GM19372 (cell line): Measurements from ENCODE around the gene ACOT11.

Source experiments
- ATAC-seq: cut with Tn5 transposase; IDR thresholded peaks from one replicate; pipeline ENCODE4 v1.9.1; 2021; ENCODE audit warnings: mild to moderate bottlenecking, low read depth, moderate library complexity; ENCODE audit not compliant: unreplicated experiment

ACOT11 gene

DNA sequence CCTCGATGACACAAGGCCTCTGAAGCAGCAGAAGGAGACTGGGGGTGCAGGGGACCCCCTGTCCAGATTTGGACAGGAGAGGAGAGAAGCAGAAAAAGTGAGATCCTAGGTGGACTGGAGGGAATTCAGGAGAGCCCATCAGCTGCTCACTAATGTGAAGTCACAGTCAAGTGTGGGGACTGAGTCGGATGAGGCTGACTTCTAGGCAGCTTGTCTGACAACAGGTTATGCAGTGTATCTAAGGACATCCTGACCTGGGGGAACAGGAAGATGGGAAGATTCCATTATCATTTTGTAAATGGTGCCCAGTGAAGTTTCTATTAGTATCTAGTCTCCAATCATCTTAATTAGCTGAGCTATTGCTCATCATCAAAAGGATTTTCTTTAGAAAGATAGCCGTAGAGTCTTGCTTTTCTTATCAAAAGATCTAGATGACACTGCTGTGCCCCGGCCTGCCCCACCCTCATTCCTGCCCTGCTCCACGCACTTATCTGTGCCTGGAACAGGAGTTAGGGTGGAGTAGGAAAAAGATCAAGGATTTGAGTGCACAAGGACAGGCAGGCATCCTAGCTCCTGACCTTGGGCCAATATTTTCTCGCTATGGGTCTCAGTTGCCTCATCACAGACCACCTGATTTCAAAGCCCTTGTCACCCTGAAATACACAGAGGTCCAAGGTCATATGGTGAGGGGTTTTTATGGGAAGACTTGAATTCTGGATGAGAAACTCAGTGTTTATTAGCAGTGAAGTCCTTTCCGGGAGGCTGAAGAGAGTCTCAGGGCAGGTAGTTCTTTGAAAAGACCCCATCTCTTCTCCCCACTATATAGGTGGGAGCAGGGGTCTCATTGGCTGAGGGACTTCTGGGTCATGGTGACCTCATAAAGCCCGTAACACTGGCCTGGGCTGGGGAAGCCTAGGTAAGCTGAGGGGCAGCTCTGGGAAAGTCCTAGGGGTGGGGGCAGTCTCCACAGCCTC, 93.1 kb downstream of the ACOT11 start, which contains the start of gene MROH7:
Gene MROH7 (plus strand): TSS at position 924 of the 974 bp plus-strand sequence. CDS start 11,141 bp downstream, outside the sequence.
- no peak for ATAC-seq

DNA sequence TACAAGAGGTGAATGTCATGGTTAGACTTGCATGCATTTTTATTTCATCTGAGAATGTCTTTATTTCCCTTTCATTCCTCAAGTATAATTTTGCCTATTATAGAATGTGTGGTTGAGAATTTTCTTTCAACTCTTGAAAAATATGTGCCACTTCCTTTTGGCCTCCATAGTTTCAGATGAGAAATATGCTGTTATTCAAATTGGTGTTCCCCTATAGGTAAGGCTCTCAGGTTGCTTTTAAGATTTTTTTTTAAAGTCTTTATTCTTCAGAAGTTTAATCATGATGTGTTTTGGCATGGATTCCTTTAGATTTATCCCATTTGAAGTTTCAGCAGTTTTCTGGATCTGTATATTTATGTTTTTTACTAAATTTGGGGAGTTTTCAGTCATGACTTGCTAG, 95.7 kb downstream of the ACOT11 start:
- no peak for ATAC-seq

DNA sequence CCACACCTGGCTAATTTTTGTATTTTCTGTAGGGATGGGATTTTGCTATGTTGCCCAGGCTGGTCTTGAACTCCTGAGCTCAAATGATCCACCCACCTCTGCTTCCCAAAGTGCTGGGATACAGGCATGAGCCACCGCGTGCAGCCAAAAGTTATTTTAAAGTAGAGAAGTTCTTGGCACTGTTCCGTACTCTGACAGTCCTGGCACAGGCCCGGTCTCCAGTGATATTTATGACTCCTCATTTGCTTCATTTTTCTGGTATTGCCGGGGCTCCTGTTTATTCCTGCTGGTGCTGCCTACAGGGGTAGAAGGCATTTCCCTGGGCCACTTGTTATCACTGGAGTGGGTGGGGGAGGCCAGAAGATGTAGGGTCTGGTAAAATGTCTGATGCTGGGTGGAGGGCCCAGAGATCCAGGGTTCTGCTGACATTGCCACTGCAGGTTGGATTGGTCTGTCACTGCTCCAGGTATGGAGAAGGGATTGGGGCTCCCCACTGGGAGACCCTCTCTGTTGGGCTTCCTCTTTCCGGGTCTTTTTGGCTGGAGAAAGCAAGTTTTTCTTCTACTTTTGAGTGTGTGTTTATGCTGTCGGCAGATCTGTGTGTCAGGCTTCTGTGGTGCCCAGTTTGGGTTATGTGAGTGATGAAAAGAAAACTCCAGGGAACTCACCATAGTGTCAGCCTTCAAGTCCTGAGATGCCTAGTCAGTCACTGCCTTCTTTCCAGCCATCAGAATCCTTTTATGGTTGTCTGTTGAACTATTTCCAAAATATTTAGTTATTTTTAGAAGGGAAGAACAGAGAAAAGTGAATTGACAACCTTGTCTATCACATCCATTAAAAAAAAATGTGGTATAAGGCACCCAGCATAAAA, 98.0 kb downstream of the ACOT11 start:
- ATAC-seq: no peak

DNA sequence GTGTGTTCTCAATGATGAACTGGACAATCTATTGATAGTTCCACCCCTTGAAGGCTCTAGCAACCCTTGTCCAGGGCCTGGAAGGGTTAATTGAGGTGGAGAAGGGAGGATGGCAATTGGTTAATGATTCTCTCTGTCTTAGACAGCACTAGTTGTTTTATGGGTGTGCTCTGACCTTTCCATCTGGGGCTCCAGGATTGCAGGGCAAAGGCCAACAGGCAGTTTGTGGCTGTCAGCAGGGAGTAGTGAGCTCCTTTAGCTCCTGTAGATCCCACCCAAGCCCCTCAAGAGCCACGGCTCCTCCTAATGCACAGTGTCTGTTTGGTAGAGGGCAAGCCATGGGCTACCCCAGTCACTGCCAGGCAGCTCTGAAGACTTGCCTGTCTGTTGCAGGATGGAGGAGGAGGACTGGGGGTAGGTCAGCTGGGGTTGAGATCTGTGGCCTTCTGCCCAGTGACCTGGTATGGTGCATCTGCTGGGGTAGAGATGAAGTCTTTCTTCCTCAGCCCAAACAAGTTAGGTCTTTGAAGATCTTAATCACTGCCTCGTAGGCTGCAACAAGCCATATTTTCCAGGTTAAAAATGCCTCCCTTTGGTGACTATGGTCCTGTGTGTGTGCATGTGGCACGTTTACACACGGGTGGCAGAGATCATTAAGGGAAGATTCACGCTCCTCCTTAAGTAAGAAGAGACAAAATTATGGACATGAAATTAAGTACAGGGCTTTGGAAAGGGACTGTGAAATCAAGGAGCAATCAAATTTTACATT, 101.3 kb downstream of the ACOT11 start:
- ATAC-seq: no peak

DNA sequence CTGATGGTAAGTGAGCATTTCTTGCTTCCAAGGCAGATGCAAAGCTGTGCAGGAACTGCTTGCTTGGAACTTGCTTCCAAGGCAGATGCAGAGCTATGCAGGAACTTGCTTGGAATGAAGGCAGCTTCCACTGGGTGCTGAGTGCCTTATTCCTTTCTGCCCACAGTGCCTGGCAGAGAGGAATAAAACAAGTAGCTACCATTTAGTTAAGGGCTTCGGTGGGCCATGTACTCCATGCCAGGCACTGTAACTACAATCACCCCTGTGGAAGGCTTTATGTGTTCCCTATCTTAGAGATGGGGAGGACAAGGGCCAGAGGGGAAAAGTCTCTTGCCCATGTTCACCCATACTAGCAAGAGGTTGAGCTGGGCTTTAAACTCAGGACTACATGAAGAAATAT, 101.9 kb downstream of the ACOT11 start:
- ATAC-seq: no peak

DNA sequence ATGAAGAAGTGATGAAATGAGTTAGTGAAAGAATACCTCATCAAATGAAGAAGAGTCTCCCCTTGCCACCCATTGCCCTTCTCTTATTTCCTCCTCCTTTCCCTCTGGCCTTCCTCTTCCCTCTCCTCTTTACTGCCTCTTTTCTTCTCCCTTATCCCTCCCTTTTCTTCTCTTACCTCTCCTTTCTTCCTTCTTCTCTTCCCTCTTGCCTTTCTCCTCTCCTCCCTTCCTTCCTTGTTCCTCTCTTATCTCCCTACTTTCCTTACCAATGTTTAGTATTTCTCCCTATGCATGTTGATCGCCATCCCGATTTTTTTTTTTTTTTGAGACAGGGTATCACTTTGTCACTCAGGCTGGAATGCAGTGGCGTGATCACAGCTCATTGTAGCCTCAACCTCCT, 102.4 kb downstream of the ACOT11 start:
- no peak for ATAC-seq

DNA sequence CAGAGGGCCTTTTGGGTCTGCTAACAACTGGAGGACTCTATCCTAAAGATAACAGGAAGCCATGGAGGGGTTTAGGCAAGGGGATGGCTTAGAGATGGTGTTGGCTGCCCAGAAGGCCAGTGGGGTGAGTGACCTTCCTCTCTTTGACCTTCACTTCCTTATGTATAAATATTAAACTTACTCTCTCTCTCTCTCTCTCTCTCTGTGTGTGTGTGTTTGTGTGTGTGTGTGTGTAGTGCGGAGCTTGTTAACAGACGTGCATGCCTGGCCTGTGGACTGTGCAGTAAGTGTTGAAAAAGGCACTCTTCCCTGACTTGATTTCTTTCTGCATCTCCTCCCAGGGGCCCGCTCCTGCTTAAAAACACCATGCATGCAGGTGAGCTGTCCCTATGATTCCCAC, 103.6 kb downstream of the ACOT11 start:
- ATAC-seq: no peak

DNA sequence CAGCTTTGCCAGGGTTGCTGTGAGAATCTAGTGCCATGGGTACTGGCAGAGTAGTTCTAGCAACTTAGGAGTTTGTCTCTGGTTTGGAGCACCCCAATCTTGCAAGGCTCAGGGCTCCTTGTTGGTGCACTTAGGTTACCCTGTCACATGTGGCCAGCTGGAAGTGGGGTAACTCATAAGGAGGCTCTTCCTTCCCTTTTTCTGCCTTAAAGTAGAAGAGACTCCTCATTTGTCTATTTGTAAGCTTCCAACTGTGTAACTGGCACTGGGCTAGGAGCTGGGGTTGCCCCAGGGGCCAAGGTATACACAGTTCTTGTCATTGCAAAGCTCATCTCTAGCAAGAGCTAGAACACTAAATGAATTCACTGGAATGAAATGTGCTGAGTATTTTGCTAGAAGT, 104.1 kb downstream of the ACOT11 start:
- no peak for ATAC-seq

DNA sequence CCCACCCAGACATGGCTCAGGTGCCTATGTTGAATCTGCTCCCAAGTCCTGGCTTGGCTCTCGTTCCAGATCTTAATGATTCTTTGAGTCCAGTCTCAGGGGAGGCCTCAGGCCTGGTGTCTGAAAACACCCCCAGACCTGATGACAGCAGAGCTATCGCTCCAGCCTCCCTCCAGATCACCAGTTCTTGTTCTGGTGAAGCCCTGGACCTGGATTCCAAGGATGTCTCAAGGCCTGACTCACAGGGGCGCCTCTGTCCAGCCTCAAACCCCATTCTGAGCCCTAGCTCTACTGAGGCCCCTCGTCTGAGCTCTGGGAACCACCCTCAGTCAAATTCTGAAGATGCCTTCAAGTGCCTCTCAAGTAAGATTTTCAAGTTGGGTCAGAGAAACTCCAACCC, 105.0 kb downstream of the ACOT11 start:
- ATAC-seq: no peak

DNA sequence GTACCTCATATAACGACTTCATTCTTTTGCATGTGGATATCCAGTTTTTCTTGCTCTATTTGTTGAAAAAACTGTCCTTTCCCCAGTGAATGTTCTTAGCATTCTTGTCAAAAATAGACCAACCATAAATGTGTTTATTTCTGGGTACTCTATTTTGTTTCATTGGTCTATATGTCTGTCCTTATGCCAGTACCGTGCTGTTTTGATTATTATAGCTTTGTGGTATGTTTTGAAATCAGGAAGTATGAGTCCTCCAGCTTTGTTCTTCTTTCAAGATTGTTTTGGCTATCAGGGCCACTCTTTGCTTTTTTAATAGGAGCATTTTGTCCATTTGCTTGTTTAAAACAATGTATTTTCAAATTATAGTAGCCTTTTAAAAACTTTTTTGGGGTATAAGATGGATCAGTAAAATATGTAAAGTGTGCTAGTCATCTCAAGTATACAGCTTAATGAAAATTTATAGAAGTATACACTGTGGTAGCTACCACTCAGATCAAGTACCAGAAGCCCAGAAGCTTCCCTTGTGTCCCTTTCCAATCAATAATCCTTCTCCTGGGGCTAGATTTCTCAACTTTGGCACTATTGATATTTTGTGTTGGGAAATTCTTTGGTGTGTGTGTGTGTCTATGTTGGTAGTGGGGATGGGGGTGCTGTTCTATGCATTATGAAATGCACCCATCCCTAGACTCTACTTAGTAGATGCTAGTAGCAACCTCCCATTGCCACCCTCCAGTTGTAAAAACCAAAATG, 110.3 kb downstream of the ACOT11 start:
- ATAC-seq: no peak
